ENCODE measurements around the gene CELF3. TPM values are rescaled to one million over a fixed set of nuclear protein-coding genes. Genes with fewer than 3 reads are reported as not detected.

The CELF3 gene
- total RNA-seq, 1 donor from 2014 or later, result 0.36 TPM

GRCh38 chr1:151721788-151722510, 5.3 kb upstream of the CELF3 start:
- intact Hi-C loops (cut with DNase I), result no loop called here
- ATAC-seq (no peak), DNase-seq (ENCODE audit: low spot score) (no peak)

GRCh38 chr1:151720974-151721787, 4.6 kb upstream of the CELF3 start, which contains the start of gene RIIAD1:
Gene RIIAD1, plus strand, starts transcription at chr1:151721522. Its CDS starts 15 bp downstream, at chr1:151721537.
- peak; percentile 91 for ATAC-seq
- DNase-seq (ENCODE audit: low spot score), result no peak
- intact Hi-C loops (cut with DNase I), result no loop called here

- intact Hi-C loops (cut with DNase I), result no loop called here
- ATAC-seq, result peak; percentile 63
- no peak for DNase-seq (ENCODE audit: low spot score)
Observed at GRCh38 chr1:151720554-151720953, 4.0 kb upstream of the CELF3 start.

- intact Hi-C loops (cut with DNase I), result no loop called here
- DNase-seq (ENCODE audit: low spot score), result no peak
Observed at GRCh38 chr1:151720125-151720524, 3.5 kb upstream of the CELF3 start.

GRCh38 chr1:151718666-151719065, 2.1 kb upstream of the CELF3 start:
- ATAC-seq, result no peak
- intact Hi-C loops (cut with DNase I), result no loop called here
- DNase-seq (ENCODE audit: low spot score), result no peak

More at GRCh38 chr1:151720125-151720524, 3.5 kb upstream of the CELF3 start:
- ATAC-seq, result no peak

DNA sequence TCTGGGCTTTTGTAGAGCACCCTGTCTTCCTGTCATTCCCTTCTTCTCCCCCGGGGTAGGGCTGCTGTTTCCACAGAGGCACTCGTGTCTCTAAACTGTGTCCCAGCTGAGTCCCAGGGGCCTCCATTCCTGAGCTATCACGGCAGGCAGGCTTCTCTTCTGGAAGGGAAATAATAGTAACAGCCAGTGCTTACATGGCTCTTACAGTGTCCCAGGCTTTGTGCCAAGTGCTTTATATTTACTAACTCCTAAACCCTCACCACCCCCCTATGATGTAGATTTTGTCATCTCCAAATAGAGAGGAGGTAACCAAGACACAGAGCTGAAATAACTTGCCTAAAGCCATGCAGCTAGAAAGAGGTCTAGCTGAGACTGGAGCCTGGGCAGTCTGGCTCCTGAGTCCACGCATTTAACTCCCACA, 1.4 kb upstream of the CELF3 start:
- no peak for ATAC-seq
- intact Hi-C loops (cut with DNase I), result no loop called here
- no peak for DNase-seq (ENCODE audit: low spot score)

DNA sequence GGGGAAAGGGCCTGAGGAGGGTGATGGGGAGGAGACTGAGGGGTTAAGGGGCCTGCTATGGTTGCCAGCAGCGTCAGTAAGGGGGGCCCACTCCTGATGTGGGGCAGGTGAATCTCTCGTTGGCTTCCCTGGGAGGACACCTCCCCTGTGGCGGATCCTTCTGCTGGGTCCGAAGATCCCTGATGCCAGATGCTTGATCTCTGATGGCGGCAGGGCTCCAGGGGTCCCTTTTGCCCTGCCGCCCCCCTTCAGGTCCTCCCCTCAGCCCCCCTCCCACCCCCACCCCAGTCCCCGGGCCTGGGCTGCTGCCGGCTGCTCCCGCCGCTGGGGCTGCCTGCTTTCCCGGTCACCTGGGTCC, 219 bp downstream of the CELF3 start:
- DNase-seq (ENCODE audit: low spot score) (no peak), ATAC-seq (no peak)
- intact Hi-C loops (cut with DNase I), result no loop called here

GRCh38 chr1:151715726-151716404, 738 bp downstream of the CELF3 start:
- intact Hi-C loops (cut with DNase I), result no loop called here
- ATAC-seq, result no peak
- DNase-seq (ENCODE audit: low spot score), result no peak

DNA sequence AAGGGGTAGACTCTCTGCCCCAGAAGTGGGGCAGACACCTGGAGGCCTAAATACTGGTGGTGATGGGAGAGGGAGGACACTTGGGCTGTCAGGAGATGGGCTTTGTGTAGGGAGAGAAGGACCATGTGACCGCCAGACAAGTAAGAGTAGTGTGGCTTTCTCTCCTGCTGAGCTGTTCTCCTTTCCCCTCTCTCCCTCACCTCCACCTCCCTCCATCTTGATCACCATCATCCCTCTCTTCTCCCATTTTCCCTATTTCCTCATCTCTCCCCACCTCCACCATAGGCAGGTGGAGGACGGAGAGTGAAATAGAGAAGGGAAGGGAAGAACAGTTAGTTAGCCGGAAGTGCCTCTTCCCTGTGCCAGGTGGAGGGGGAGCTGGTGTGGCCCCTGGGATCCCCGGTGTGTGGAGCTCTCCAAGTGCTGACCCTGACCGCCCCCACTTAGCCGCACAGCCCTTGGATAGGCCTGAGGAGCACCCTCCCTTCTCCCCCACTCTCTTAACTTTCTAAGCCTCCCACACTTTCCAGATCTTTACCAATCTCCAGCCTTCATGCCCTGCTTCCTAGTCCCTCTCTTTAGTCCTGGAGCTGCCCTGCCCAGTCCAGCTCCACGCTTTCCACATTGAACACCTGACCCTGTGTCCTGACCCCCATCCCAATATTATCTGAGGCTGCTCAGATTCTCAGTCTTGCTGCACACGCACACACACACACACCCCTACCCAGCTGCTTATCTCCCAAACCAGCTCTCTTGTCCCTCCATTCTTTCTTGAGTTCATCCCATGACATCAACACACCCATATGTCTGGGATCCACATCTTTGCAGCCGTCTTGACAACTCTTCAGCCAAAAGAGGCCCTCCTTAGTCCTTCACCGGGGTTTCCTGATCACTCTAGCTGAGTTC, 1.5 kb downstream of the CELF3 start:
- intact Hi-C loops (cut with DNase I), result no loop called here
- ATAC-seq (no peak), DNase-seq (ENCODE audit: low spot score) (no peak)

DNA sequence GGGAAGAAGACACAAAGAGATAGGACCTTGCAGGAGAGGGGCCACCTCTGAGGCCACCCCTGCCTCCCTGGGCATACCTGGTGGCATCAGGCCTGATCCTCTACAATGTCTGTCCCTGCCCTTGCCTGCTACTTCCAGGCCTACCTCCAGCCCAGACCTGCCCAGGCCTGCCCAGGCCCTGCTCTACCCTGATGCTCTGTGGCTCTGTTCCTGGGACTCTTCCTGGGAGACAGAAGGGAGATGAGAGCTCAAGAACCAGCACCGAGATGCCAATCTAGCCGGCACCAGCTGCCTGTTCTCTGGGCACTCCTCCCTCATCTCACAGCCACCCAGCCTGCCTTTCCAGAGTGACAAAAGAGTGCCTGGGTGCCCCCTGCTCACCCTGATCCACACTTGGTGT, 2.7 kb downstream of the CELF3 start:
- DNase-seq (ENCODE audit: low spot score) (no peak), ATAC-seq (no peak)
- intact Hi-C loops (cut with DNase I), result no loop called here

- no peak for ATAC-seq
- intact Hi-C loops (cut with DNase I), result no loop called here
- DNase-seq (ENCODE audit: low spot score), result no peak
Observed at GRCh38 chr1:151713044-151713443, 3.6 kb downstream of the CELF3 start.

DNA sequence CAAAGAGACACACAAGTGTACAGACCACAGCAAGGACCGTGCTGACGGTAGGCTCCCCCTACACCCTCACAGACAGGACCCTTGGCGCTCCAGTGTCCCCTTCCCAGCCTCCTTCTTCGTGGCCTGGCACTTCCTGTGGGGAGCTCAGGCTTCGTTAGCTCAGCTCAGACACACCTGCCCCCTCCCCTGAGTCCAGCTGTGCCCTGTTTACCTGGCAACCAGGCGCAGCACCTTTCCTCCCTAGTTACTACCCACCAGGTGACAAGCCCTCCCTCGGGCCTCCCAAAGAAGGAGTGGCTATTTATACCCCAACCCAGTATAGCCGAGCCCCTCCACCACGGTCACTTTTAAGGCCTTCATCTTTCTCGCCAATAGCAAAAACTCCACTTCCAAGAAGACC, 4.7 kb downstream of the CELF3 start:
- no peak for ATAC-seq
- DNase-seq (ENCODE audit: low spot score), result no peak
- intact Hi-C loops (cut with DNase I), result no loop called here

DNA sequence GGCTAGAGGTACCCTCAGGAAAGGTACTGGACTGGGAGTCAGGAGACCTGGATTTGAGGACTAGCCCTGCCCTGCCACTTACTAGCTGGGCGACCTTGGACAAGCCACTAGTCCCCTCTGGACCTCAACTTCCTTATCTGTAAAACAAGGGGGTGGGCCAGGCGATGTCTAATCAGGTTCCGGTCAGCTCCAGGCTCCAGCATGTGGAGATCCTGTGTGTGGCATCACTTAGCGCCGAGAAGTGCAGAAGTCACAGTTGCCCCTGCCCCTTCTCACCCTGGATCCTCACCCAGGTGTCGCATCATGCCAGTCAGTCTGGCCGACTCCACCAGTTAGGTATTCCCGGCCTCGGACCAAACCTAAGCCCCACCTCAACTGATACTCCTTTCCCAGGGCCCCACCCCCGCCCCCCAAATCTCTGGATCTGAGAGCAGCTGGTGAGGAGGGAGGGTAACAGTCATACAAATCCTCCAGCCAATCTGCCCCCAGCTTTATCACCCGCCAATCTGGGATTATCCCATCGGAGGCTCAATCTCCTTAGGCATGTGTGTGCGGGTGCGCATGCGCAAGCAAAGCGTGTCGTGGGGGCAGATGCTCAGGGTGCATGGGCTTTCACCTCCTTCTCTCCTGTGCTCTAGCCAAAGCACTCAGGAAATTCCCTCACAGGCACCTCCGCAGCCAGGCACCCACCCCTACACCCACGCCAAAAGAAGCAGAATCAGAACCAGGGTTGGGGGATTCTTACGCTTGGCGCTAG, 5.4 kb downstream of the CELF3 start:
- DNase-seq (ENCODE audit: low spot score) (no peak), ATAC-seq (no peak)
- intact Hi-C loops (cut with DNase I), result no loop called here

DNA sequence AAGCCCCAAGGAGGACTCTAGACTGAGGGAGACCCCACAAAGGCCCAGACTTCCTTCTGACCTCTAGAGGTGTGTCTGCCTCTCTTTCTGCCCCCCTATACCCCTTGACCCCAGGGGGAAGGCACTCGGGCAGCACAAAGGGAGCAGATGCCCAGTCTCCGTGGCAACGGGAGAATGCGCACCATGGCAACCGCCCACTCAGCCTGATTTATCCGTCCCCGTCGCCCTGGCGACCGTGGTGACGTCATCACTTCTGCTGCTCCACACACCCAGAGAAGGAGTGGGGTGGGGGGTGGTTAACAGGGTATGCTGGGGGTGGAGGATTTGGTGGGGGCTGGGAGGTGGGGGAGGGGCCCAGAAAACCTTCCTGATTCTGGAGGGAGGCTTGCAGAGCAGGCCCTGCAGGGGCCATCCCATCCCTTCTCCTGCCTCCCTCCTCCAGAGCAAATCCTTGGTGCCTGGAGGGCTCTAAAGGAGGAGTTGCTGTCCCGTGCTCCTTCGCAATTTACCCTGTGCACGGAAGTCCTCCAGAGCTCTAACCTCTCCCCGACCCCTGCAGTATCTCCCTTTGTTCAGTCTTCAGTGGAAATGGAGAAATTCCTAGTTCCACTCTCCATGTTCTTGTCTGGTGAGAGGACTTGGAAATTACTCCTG, 6.3 kb downstream of the CELF3 start:
- ATAC-seq, result no peak
- intact Hi-C loops (cut with DNase I), result no loop called here
- DNase-seq (ENCODE audit: low spot score), result no peak

DNA sequence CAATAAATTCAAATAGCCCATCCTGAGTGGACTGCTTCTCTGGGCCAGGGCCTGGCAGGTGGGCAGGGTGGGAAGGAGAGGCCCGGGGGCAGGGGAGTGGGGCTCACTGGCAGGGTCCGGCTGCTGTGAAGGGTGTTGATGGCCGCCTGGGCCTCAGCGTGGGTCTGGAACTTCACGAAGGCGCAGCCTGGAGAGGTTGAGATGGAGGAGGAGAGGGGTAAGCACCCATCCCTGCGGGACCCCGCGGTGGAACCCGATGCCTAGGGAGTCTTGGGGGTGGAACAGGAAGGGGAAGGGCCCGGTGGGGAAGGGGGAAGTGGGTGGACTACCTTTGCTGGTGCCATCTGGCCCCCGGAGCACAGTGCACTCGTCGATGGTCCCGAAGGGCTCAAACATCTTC, 7.7 kb downstream of the CELF3 start:
- no peak for ATAC-seq
- intact Hi-C loops (cut with DNase I), result no loop called here
- DNase-seq (ENCODE audit: low spot score), result no peak

GRCh38 chr1:151707541-151708065, 9.0 kb downstream of the CELF3 start:
- no peak for ATAC-seq
- DNase-seq (ENCODE audit: low spot score), result no peak
- intact Hi-C loops (cut with DNase I), result no loop called here

All from sciatic nerve (tissue), 2 donors.